Activated naive CD4-positive, alpha-beta T cell treated with anti-CD3 and anti-CD28 coated beads for 36 hours (primary cell): Measurements from ENCODE around the gene GAPDH. TPM values are rescaled to one million over a fixed set of nuclear protein-coding genes. Genes with fewer than 3 reads are reported as not detected.

Experiments used
- CTCF ChIA-PET: fragments of 350-600 bp; sonication (Branson Sonifier 250); formaldehyde crosslinking; loops from one replicate; lab custom pipeline; 2021; ENCODE audit warnings: antibody characterized with exemption; lab: Charles Lee
- DNase-seq: peaks from one replicate; pipeline ENCODE4 v3.0.0-alpha.2; 2020
- H3K27ac Mint-ChIP-seq: one replicate; pipeline ENCODE4 v1.8.0; 2021; ENCODE audit warnings: mild to moderate bottlenecking, mixed read lengths
- H3K27me3 Mint-ChIP-seq: one replicate; pipeline ENCODE4 v1.8.0; 2021; ENCODE audit warnings: low read depth, mixed read lengths
- H3K36me3 Mint-ChIP-seq: one replicate; pipeline ENCODE4 v1.8.0; 2021; ENCODE audit warnings: low read depth, mixed read lengths
- H3K4me1 Mint-ChIP-seq: one replicate; pipeline ENCODE4 v1.8.0; 2021; ENCODE audit warnings: low read depth, mixed read lengths
- H3K4me3 Mint-ChIP-seq: one replicate; pipeline ENCODE4 v1.8.0; 2021; ENCODE audit warnings: mild to moderate bottlenecking, moderate library complexity, mixed read lengths
- H3K9me3 Mint-ChIP-seq: one replicate; pipeline ENCODE4 v1.8.0; 2021; ENCODE audit warnings: mixed read lengths
- intact Hi-C: fragments of 100-400 bp; cut with micrococcal nuclease; formaldehyde crosslinking; loops from one replicate; pipeline ENCODE4 v1.15.1; 2023
- total RNA-seq, 2 experiments: library from RNA; stranded (reverse); gene quantifications; one replicate each; pipeline ENCODE4 v1.2.3, GENCODE V29; 2021

The GAPDH gene
- total RNA-seq, 2 experiments from 2014 or later: 6,537 to 6,787 TPM

DNA sequence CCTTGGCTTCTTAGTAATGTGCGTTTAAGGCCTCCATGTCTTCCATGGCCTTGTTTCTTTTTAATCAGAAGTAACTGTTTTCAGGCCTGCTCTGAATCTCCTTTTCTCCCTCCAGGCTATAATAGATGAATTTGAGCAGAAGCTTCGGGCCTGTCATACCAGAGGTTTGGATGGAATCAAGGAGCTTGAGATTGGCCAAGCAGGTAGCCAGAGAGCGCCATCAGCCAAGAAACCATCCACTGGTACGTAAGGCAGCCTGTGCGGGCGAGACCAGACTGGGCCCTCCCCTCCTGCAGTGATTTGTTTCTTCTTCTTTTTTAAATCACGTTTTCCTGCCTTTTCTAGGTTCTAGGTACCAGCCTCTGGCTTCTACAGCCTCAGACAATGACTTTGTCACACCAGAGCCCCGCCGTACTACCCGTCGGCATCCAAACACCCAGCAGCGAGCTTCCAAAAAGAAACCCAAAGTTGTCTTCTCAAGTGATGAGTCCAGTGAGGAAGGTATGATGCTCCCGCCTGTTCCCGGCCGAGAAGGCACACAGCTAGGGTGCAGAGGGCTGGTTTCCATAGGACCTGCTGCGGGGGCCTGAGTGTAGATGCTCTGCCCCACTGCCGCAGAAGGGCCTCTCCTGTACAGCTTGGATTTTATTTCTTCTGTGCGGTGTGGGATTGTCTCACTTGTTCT lies 3.6 kb upstream of the GAPDH start:
- DNase-seq: no peak
- Mint-ChIP-seq H3K36me3 (peaks cover 74% of the 10 kb centered on the region), H3K27ac (peak overlapping the region; percentile 42), H3K4me1 (peaks cover 15% of the 10 kb centered on the region), H3K4me3 (no peak overlapping the region), H3K27me3 (no peaks in the 10 kb centered on the region), H3K9me3 (no peaks in the 10 kb centered on the region)
- CTCF ChIA-PET: interaction anchor here (1.2 kb wide), 1 partner anchor 33 kb away, joined by 3 read pairs; no protein-coding TSS in a partner anchor
- intact Hi-C loops: loop anchor here (5.0 kb wide), 1 partner anchor 422 kb away; the partner anchor contains the start of gene PTPN6

DNA sequence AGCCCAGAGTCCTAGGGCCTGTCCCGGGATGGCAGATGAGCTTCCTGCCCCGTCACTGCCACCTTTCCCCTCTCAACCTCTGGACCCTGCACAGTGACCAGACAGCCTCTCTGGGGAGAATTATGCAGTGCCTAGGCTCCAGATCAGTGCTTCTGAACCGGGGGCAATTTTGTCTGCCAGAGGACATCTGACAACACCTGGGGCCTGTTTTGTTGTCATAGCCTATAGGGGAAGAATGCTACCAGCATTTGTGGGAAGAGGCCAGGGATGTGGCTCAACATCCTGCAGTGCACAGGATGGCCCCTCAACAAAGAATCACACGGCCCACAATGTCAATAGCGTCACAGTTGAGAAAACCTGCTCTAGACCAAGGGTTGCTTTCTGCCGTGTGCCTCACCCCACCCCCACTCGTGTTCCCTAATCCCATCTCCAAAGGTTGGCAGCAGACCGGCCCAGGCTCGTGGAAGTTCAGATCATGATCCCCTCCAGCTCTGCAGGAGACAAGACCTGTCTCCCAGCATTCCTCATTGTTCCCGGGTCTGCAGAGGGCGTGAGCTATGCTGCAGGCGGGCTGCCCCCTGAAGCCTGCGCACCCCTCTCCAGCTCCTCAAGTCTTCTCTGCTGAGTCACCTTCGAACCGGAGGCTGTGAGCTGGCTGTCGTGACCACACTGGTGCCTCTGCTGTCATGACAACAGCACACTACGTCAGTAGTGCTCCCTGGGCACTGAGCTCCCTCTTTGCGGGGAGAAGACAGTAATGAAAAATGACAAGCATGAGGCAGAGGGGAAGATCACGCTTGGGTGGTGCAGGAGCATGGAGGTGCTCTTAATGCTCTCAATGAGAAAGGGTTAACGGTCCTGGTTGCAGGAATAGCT lies 2.0 kb upstream of the GAPDH start:
- no peaks in the 10 kb centered on the region for H3K27me3 Mint-ChIP-seq
- DNase-seq: peak; percentile 94
- peak overlapping the region; percentile 99 for H3K27ac Mint-ChIP-seq
- CTCF ChIA-PET: interaction anchor here (0.6 to 2.0 kb wide), 5 partner anchors 36 to 109 kb away, joined by 3 to 7 read pairs (median 6); no protein-coding TSS in a partner anchor
- peak overlapping the region; percentile 94 for H3K4me3 Mint-ChIP-seq
- intact Hi-C loops: loop anchor here (1.0 to 5.0 kb wide), 5 partner anchors 36 to 420 kb away; partner anchors contain the start of genes CHD4, NOP2, PTPN6 and TAPBPL
- peaks cover 75% of the 10 kb centered on the region for H3K36me3 Mint-ChIP-seq
- no peaks in the 10 kb centered on the region for H3K9me3 Mint-ChIP-seq
- H3K4me1 Mint-ChIP-seq: peaks cover 29% of the 10 kb centered on the region

DNA sequence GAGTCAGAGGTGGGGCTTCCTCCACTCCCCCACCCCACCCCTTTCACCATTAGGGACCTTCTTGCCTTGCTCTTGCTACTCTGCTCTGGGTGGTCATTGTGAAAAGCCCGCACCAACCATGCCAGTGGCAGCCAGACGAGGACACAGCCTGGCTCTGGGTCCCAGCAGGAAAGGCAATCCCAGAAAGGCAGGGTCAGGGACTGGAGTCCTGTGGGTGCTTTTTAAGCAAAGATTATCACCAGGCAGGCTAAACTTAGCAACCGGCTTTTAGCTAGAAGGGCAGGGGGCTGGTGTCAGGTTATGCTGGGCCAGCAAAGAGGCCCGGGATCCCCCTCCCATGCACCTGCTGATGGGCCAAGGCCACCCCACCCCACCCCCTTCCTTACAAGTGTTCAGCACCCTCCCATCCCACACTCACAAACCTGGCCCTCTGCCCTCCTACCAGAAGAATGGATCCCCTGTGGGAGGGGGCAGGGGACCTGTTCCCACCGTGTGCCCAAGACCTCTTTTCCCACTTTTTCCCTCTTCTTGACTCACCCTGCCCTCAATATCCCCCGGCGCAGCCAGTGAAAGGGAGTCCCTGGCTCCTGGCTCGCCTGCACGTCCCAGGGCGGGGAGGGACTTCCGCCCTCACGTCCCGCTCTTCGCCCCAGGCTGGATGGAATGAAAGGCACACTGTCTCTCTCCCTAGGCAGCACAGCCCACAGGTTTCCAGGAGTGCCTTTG lies 1.2 kb upstream of the GAPDH start:
- Mint-ChIP-seq H3K27me3 (no peaks in the 10 kb centered on the region), H3K4me1 (peaks cover 36% of the 10 kb centered on the region), H3K9me3 (no peaks in the 10 kb centered on the region), H3K27ac (peak overlapping the region; percentile 99), H3K4me3 (peak overlapping the region; percentile 94), H3K36me3 (peaks cover 78% of the 10 kb centered on the region)
- peak; percentile 53 for DNase-seq
- CTCF ChIA-PET: interaction anchor here (1.2 to 2.0 kb wide), 4 partner anchors 37 to 110 kb away, joined by 3 to 7 read pairs (median 6); no protein-coding TSS in a partner anchor
- intact Hi-C loops: loop anchor here (1.0 to 5.0 kb wide), 5 partner anchors 35 to 419 kb away; partner anchors contain the start of genes CHD4, NOP2, PTPN6 and TAPBPL

DNA sequence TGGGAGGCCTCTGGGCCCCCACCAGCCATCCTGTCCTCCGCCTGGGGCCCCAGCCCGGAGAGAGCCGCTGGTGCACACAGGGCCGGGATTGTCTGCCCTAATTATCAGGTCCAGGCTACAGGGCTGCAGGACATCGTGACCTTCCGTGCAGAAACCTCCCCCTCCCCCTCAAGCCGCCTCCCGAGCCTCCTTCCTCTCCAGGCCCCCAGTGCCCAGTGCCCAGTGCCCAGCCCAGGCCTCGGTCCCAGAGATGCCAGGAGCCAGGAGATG lies 729 bp upstream of the GAPDH start:
- CTCF ChIA-PET: interaction anchor here (1.5 to 2.0 kb wide), 2 partner anchors 38 to 68 kb away, joined by 6 read pairs; no protein-coding TSS in a partner anchor
- DNase-seq: no peak
- Mint-ChIP-seq H3K9me3 (no peaks in the 10 kb centered on the region), H3K4me3 (peak overlapping the region; percentile 94), H3K4me1 (peaks cover 39% of the 10 kb centered on the region), H3K36me3 (peaks cover 75% of the 10 kb centered on the region), H3K27ac (peak overlapping the region; percentile 99), H3K27me3 (no peaks in the 10 kb centered on the region)
- intact Hi-C loops: loop anchor here (2.0 to 5.0 kb wide), 2 partner anchors 73 to 419 kb away; partner anchors contain the start of genes CHD4 and PTPN6

DNA sequence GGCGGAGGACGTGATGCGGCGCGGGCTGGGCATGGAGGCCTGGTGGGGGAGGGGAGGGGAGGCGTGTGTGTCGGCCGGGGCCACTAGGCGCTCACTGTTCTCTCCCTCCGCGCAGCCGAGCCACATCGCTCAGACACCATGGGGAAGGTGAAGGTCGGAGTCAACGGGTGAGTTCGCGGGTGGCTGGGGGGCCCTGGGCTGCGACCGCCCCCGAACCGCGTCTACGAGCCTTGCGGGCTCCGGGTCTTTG lies 303 bp downstream of the GAPDH start:
- Mint-ChIP-seq H3K9me3 (no peaks in the 10 kb centered on the region), H3K4me3 (peak overlapping the region; percentile 94), H3K27ac (peak overlapping the region; percentile 99), H3K36me3 (peaks cover 68% of the 10 kb centered on the region), H3K4me1 (peaks cover 47% of the 10 kb centered on the region), H3K27me3 (no peaks in the 10 kb centered on the region)
- CTCF ChIA-PET: interaction anchor here (0.6 kb wide), 1 partner anchor 54 kb away, joined by 3 read pairs; no protein-coding TSS in a partner anchor
- intact Hi-C loops: loop anchor here (1.0 to 5.0 kb wide), 10 partner anchors 22 to 418 kb away; partner anchors contain the start of genes IFFO1, ING4, MRPL51 and PTPN6
- no peak for DNase-seq

DNA sequence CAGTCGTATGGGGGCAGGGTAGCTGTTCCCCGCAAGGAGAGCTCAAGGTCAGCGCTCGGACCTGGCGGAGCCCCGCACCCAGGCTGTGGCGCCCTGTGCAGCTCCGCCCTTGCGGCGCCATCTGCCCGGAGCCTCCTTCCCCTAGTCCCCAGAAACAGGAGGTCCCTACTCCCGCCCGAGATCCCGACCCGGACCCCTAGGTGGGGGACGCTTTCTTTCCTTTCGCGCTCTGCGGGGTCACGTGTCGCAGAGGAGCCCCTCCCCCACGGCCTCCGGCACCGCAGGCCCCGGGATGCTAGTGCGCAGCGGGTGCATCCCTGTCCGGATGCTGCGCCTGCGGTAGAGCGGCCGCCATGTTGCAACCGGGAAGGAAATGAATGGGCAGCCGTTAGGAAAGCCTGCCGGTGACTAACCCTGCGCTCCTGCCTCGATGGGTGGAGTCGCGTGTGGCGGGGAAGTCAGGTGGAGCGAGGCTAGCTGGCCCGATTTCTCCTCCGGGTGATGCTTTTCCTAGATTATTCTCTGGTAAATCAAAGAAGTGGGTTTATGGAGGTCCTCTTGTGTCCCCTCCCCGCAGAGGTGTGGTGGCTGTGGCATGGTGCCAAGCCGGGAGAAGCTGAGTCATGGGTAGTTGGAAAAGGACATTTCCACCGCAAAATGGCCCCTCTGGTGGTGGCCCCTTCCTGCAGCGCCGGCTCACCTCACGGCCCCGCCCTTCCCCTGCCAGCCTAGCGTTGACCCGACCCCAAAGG lies 804 bp downstream of the GAPDH start:
- peak; percentile 94 for DNase-seq
- Mint-ChIP-seq H3K4me1 (peaks cover 52% of the 10 kb centered on the region), H3K4me3 (peak overlapping the region; percentile 94), H3K9me3 (no peaks in the 10 kb centered on the region), H3K36me3 (peaks cover 64% of the 10 kb centered on the region), H3K27me3 (no peaks in the 10 kb centered on the region), H3K27ac (peak overlapping the region; percentile 99)
- intact Hi-C loops: loop anchor here (1.0 to 5.0 kb wide), 11 partner anchors 21 to 417 kb away; partner anchors contain the start of genes IFFO1, ING4, MRPL51 and PTPN6
- CTCF ChIA-PET: interaction anchor here (0.8 to 7.7 kb wide), 4 partner anchors 17 to 110 kb away, joined by 3 to 65 read pairs (median 8); partner anchors contain the start of gene IFFO1

DNA sequence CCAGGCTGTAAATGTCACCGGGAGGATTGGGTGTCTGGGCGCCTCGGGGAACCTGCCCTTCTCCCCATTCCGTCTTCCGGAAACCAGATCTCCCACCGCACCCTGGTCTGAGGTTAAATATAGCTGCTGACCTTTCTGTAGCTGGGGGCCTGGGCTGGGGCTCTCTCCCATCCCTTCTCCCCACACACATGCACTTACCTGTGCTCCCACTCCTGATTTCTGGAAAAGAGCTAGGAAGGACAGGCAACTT lies 1.3 kb downstream of the GAPDH start:
- Mint-ChIP-seq H3K4me3 (peak overlapping the region; percentile 94), H3K4me1 (peaks cover 57% of the 10 kb centered on the region), H3K27ac (peak overlapping the region; percentile 99), H3K9me3 (no peaks in the 10 kb centered on the region), H3K36me3 (peaks cover 60% of the 10 kb centered on the region), H3K27me3 (no peaks in the 10 kb centered on the region)
- intact Hi-C loops: loop anchor here (1.0 to 2.0 kb wide), 3 partner anchors 65 to 199 kb away; partner anchors contain the start of gene VAMP1
- CTCF ChIA-PET: interaction anchor here (0.8 to 7.7 kb wide), 4 partner anchors 16 to 110 kb away, joined by 3 to 65 read pairs (median 8); partner anchors contain the start of gene IFFO1
- DNase-seq: no peak

DNA sequence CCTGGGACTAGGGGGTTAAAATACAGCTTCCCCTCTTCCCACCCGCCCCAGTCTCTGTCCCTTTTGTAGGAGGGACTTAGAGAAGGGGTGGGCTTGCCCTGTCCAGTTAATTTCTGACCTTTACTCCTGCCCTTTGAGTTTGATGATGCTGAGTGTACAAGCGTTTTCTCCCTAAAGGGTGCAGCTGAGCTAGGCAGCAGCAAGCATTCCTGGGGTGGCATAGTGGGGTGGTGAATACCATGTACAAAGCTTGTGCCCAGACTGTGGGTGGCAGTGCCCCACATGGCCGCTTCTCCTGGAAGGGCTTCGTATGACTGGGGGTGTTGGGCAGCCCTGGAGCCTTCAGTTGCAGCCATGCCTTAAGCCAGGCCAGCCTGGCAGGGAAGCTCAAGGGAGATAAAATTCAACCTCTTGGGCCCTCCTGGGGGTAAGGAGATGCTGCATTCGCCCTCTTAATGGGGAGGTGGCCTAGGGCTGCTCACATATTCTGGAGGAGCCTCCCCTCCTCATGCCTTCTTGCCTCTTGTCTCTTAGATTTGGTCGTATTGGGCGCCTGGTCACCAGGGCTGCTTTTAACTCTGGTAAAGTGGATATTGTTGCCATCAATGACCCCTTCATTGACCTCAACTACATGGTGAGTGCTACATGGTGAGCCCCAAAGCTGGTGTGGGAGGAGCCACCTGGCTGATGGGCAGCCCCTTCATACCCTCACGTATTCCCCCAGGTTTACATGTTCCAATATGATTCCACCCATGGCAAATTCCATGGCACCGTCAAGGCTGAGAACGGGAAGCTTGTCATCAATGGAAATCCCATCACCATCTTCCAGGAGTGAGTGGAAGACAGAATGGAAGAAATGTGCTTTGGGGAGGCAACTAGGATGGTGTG lies 1.9 kb downstream of the GAPDH start:
- Mint-ChIP-seq H3K4me3 (peak overlapping the region; percentile 94), H3K4me1 (peaks cover 60% of the 10 kb centered on the region), H3K36me3 (peaks cover 55% of the 10 kb centered on the region), H3K27me3 (no peaks in the 10 kb centered on the region), H3K27ac (peak overlapping the region; percentile 99), H3K9me3 (no peaks in the 10 kb centered on the region)
- DNase-seq: no peak
- CTCF ChIA-PET: interaction anchor here (0.8 to 7.7 kb wide), 5 partner anchors 16 to 112 kb away, joined by 3 to 65 read pairs (median 11); partner anchors contain the start of gene IFFO1
- intact Hi-C loops: loop anchor here (1.0 to 2.0 kb wide), 3 partner anchors 66 to 199 kb away; partner anchors contain the start of gene VAMP1

DNA sequence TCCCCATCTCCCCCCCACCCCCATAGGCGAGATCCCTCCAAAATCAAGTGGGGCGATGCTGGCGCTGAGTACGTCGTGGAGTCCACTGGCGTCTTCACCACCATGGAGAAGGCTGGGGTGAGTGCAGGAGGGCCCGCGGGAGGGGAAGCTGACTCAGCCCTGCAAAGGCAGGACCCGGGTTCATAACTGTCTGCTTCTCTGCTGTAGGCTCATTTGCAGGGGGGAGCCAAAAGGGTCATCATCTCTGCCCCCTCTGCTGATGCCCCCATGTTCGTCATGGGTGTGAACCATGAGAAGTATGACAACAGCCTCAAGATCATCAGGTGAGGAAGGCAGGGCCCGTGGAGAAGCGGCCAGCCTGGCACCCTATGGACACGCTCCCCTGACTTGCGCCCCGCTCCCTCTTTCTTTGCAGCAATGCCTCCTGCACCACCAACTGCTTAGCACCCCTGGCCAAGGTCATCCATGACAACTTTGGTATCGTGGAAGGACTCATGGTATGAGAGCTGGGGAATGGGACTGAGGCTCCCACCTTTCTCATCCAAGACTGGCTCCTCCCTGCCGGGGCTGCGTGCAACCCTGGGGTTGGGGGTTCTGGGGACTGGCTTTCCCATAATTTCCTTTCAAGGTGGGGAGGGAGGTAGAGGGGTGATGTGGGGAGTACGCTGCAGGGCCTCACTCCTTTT lies 2.7 kb downstream of the GAPDH start:
- H3K36me3 Mint-ChIP-seq: peaks cover 50% of the 10 kb centered on the region
- H3K27me3 Mint-ChIP-seq: no peaks in the 10 kb centered on the region
- peak overlapping the region; percentile 99 for H3K27ac Mint-ChIP-seq
- intact Hi-C loops: no loop called here
- H3K9me3 Mint-ChIP-seq: no peaks in the 10 kb centered on the region
- DNase-seq: peak; percentile 14
- H3K4me1 Mint-ChIP-seq: peaks cover 60% of the 10 kb centered on the region
- peak overlapping the region; percentile 94 for H3K4me3 Mint-ChIP-seq
- CTCF ChIA-PET: interaction anchor here (0.5 to 7.7 kb wide), 19 partner anchors 8 to 353 kb away, joined by 3 to 65 read pairs (median 4); partner anchors contain the start of gene IFFO1
